VCaP (cell line): ENCODE data around the gene ZBTB7C.

ENCODE experiments used
- H3K27ac ChIP-seq: fragments of 450-650 bp; 2 replicates; pipeline ENCODE4 v1.5.1; 2017
- TF ChIP-seq, protein P1 (sequence below): fragments of 450-650 bp; conservative IDR thresholded peaks from 2 replicates; pipeline ENCODE4 v1.5.1; 2017; ENCODE audit warnings: mild to moderate bottlenecking, moderate library complexity

The ZBTB7C gene

DNA sequence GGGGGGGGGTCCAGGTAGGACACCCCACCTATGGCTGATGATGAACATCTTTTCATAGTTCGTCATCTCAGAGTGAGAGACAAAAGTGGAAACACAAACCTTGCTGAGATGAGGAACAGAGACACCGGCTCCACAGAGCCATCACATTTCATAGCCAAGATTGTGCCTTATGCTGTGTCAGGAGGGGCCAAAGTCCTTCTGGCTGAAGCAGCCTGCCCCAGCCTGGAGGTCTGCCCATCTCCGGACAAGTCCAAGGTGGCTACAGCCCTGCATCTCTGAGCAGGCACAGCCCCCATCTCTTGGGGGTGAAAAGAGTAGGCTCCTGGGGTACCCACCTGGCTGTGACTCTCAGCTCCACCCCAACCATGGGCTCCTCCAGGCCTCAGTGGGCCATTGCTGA is 70.3 kb downstream of the ZBTB7C start:
- no peak overlapping the region for H3K27ac ChIP-seq
- TF ChIP-seq, protein P1, sequence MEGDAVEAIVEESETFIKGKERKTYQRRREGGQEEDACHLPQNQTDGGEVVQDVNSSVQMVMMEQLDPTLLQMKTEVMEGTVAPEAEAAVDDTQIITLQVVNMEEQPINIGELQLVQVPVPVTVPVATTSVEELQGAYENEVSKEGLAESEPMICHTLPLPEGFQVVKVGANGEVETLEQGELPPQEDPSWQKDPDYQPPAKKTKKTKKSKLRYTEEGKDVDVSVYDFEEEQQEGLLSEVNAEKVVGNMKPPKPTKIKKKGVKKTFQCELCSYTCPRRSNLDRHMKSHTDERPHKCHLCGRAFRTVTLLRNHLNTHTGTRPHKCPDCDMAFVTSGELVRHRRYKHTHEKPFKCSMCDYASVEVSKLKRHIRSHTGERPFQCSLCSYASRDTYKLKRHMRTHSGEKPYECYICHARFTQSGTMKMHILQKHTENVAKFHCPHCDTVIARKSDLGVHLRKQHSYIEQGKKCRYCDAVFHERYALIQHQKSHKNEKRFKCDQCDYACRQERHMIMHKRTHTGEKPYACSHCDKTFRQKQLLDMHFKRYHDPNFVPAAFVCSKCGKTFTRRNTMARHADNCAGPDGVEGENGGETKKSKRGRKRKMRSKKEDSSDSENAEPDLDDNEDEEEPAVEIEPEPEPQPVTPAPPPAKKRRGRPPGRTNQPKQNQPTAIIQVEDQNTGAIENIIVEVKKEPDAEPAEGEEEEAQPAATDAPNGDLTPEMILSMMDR: no peak

DNA sequence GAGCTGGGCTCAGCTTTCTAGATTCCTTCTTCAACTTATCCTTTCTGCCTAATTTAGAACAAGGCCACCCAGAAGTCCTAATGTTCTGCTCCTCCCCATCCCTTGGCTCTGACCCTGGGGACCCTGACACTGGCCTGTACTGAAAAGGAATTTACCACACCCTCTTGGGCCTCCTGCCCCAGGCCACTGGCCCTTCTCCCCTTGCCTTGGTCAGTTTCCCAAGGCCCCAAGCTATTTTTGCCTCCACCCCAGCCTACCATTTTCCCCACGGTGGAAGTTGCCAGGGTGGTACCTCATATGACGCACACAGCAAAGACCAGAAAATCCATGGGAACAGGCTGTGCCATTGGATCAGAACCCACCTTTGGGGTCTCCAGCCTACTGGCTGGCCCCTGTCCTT is 72.1 kb downstream of the ZBTB7C start:
- TF ChIP-seq, protein P1: no peak
- no peak overlapping the region for H3K27ac ChIP-seq

DNA sequence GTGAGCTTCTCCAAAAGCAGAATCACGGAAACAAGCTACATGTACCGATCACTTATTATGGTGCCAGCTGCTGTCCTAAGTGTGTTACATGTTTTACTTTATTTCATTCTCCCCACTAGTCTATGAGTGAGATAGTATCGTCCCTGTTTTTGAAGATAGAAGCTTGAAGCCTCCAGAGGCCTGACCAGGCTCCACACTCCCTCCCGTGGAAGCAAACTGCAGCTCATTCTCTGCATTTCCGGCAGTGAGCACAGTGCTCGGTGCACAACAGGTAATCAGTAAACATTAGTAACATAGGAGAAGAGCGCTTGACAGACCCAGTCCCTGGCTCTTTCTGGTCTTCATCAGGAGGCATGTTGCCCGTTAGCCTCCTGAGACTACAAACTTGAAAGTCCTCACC is 72.9 kb downstream of the ZBTB7C start:
- TF ChIP-seq, protein P1: peak; percentile 31
- H3K27ac ChIP-seq: no peak overlapping the region

DNA sequence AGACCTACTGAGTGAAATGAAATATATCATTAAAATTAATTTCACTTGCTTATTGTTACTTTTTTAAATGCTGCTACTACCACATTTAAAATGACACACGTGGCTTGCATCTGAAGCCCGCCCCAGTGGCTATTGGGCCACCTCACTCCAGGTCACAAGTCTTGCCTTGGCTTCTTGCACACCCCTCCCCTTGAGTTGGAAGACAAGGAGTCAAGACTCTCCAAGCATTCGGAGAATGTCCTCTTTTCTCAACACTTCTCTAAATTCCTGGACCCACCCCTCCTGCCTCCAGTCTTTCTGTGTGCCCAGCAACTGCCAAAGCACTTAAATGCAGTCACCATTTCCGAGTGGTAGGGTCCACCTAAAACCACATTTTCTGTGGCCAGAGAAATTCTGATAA is 73.4 kb downstream of the ZBTB7C start:
- no peak overlapping the region for H3K27ac ChIP-seq
- TF ChIP-seq, protein P1: no peak

DNA sequence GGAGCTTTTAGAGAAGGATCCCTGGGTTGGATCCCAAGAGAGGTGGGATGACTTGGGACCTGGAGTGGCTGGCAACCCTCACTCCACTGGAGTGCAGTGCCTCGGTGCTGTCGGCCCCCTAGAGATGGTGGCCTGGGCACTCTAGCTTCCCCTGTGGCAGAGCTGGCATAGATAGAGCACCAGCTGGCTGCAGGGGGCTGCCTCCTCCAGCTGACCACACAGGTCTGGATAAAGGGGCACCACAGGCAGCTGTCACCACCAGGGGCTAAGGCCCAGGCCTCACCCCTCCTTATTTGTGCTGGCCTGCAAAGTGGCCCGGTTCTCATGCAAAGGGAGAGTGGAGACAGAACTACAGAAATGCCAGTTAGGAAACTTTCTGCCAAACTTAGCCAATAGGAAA is 74.3 kb downstream of the ZBTB7C start:
- TF ChIP-seq, protein P1: no peak

DNA sequence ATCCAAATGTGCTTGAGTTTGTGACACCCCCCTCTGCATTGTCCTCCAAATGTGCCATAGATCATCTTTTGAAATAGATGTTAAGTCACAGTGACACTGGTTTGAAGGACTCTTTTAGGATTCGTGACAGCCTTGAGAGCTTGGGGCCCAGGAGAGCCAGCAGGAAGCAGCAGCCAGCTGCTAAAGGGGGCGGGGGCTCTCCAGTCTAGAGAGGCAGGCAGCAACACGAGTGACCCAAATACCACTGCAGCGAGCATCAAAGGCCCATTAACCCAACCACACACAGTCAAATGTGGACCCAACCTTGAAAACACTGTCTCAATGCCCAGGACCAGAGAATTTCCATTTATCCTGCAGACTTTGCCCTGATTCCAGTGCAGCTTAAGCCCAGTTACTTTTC is 75.6 kb downstream of the ZBTB7C start:
- H3K27ac ChIP-seq: no peak overlapping the region
- TF ChIP-seq, protein P1: no peak

More for the DNA sequence above, 74.3 kb downstream of the ZBTB7C start:
- H3K27ac ChIP-seq: no peak overlapping the region

DNA sequence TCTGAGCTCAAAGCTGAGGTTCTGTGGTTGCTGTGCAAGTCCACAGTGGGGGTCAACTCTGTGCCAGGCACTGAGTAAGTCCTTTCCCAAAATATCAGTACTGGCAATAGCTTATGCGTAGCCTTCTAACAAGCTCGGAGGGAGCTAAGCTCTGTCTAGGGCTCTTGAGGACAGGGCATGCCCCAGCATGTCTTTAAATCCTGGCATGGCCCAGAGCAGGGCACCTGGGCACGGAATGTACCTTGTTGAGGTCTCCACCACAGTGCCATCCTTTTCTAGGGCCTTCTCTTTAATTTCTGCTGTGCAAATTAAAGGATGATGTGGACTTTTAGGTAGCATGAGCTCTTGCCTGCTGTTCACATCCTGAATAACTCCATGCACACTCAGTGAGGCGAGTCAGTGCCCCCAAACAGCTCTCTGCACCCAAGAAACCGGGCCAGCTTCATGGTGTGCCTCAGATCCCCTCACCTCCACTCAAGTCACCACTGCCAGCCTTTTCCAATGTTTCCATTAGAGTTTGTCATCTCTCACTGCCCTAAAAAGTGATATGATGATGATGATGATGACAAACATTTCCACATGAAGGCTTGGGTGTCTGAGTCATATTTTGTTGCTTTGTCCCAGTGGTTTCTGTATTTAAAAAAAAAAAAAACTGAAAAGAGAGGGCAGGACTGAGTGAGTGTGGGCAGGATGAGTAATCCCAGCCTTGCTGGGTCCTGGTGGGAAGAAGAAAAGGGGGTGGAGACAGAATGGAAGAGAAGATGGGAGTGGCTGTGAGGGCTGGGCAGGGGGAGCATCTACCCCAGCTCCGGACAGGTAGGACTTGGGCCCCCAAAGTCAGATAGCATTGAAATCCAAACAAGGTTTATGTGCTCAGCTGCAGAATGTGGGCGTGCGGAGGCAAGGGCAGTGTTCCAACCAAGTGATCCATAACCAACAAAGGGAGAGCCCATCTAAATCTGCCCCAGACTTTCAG is 78.9 kb downstream of the ZBTB7C start:
- no peak overlapping the region for H3K27ac ChIP-seq
- TF ChIP-seq, protein P1: no peak
